Loucy (cell line): ENCODE results near the gene SERAC1.

ENCODE experiments used
- H2AFZ ChIP-seq: fragments of 200-600 bp; sonication (generic); 2 replicates; pipeline ENCODE4 v1.6.0; 2016; ENCODE audit warnings: antibody characterized with exemption, mild to moderate bottlenecking, low read length, moderate library complexity
- H3F3A ChIP-seq: fragments of 200-600 bp; 2 replicates; pipeline ENCODE4 v1.6.0; 2016; ENCODE audit warnings: antibody characterized with exemption, low read depth, mild to moderate bottlenecking
- H3K27me3 ChIP-seq: fragments of 200-600 bp; sonication (generic); 2 replicates; pipeline ENCODE4 v1.6.1; 2014; ENCODE audit warnings: low read length, mild to moderate bottlenecking; ENCODE audit not compliant: insufficient read depth, poor library complexity, severe bottlenecking
- H3K36me3 ChIP-seq: fragments of 200-600 bp; sonication (generic); 2 replicates; pipeline ENCODE4 v1.6.1; 2016; ENCODE audit warnings: low read length; ENCODE audit not compliant: insufficient read depth
- H3K4me1 ChIP-seq: fragments of 200-600 bp; sonication (generic); 2 replicates; pipeline ENCODE4 v1.5.1; 2014; ENCODE audit warnings: low read length, mild to moderate bottlenecking; ENCODE audit not compliant: insufficient read depth, poor library complexity, severe bottlenecking
- H3K4me2 ChIP-seq: fragments of 200-600 bp; sonication (generic); 2 replicates; pipeline ENCODE4 v1.6.0; 2014; ENCODE audit warnings: antibody characterized with exemption, low read length, low read depth, mild to moderate bottlenecking; ENCODE audit not compliant: poor library complexity, severe bottlenecking
- H3K4me3 ChIP-seq: fragments of 200-600 bp; sonication (generic); 2 replicates; pipeline ENCODE4 v1.5.1; 2014; ENCODE audit warnings: low read length, mild to moderate bottlenecking, mixed read lengths; ENCODE audit not compliant: poor library complexity, severe bottlenecking
- H3K79me2 ChIP-seq: fragments of 200-600 bp; sonication (generic); 2 replicates; pipeline ENCODE4 v1.6.1; 2014; ENCODE audit warnings: low read length; ENCODE audit not compliant: insufficient read depth
- H3K9ac ChIP-seq: fragments of 200-600 bp; sonication (generic); 2 replicates; pipeline ENCODE4 v1.6.0; 2014; ENCODE audit warnings: mild to moderate bottlenecking, low read depth, low read length, moderate library complexity; ENCODE audit not compliant: poor library complexity, severe bottlenecking
- H3K9me2 ChIP-seq: fragments of 200-600 bp; sonication (generic); replicated peaks from 2 replicates; pipeline ENCODE4 v1.6.1; 2016; ENCODE audit warnings: low read depth, low read length, mixed read lengths
- H3K9me3 ChIP-seq: fragments of 200-600 bp; sonication (generic); 2 replicates; pipeline ENCODE4 v1.6.1; 2014; ENCODE audit warnings: mild to moderate bottlenecking, antibody characterized with exemption, low read length, low read depth; ENCODE audit not compliant: insufficient read depth
- H4K20me1 ChIP-seq: fragments of 200-600 bp; sonication (generic); 2 replicates; pipeline ENCODE4 v1.6.0; 2014; ENCODE audit warnings: antibody characterized with exemption, low read length, mild to moderate bottlenecking; ENCODE audit not compliant: insufficient read depth, poor library complexity, severe bottlenecking
- EZH2phosphoT487 ChIP-seq: fragments of 200-600 bp; IDR thresholded peaks from 2 replicates; pipeline ENCODE4 v1.6.1; 2018; ENCODE audit warnings: antibody characterized with exemption, mild to moderate bottlenecking, moderate library complexity, borderline replicate concordance
- TF ChIP-seq, protein P1 (sequence below): fragments of 200-600 bp; sonication (generic); conservative IDR thresholded peaks from 2 replicates; pipeline ENCODE4 v1.5.1; 2014; ENCODE audit warnings: mild to moderate bottlenecking, antibody characterized with exemption, low read length

SERAC1 gene

DNA sequence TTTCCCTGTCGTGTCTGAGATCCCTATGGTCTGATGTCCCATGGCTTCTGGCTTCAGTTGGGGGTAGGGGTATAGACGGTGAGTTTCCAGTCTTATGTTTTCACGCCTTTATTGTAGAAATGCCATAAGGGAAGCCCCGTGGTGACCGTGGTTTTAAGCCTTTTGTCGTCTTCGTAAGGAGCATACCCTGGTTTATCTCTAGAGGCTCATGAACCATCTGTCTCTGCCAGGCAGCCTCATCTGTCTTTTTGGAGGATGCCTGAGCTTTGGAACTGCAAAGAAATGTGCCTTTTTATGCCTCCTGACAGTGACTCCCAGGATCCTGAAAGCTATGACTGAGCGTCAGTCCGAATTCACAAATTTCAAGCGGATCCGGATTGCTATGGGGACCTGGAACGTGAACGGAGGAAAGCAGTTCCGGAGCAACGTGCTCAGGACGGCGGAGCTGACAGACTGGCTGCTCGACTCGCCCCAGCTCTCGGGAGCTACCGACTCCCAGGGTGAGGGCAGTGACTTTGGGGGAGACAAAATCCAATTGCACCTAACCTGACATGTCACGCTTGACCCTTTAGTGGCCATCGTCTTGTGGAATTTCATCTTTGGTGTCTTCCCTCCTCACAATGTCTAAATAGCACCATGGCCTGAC lies 101.8 kb downstream of the SERAC1 start:
- Histone ChIP-seq H3K9ac (no peak overlapping the region), H3K79me2 (no peaks in the 10 kb centered on the region), H3K9me2 (no peaks in the 10 kb centered on the region), H3K9me3 (no peaks in the 10 kb centered on the region), H3K27me3 (no peaks in the 10 kb centered on the region), H3K4me2 (no peak overlapping the region), H3K4me3 (no peak overlapping the region), H4K20me1 (no peaks in the 10 kb centered on the region), H3K4me1 (peaks cover 10% of the 10 kb centered on the region), H3F3A (no peaks in the 10 kb centered on the region), H3K36me3 (peaks cover 17% of the 10 kb centered on the region; the same call in 1 of the 2 replicates), H2AFZ (no peak overlapping the region)
- no peak for TF ChIP-seq EZH2phosphoT487
- TF ChIP-seq, protein P1, sequence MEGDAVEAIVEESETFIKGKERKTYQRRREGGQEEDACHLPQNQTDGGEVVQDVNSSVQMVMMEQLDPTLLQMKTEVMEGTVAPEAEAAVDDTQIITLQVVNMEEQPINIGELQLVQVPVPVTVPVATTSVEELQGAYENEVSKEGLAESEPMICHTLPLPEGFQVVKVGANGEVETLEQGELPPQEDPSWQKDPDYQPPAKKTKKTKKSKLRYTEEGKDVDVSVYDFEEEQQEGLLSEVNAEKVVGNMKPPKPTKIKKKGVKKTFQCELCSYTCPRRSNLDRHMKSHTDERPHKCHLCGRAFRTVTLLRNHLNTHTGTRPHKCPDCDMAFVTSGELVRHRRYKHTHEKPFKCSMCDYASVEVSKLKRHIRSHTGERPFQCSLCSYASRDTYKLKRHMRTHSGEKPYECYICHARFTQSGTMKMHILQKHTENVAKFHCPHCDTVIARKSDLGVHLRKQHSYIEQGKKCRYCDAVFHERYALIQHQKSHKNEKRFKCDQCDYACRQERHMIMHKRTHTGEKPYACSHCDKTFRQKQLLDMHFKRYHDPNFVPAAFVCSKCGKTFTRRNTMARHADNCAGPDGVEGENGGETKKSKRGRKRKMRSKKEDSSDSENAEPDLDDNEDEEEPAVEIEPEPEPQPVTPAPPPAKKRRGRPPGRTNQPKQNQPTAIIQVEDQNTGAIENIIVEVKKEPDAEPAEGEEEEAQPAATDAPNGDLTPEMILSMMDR: no peak

DNA sequence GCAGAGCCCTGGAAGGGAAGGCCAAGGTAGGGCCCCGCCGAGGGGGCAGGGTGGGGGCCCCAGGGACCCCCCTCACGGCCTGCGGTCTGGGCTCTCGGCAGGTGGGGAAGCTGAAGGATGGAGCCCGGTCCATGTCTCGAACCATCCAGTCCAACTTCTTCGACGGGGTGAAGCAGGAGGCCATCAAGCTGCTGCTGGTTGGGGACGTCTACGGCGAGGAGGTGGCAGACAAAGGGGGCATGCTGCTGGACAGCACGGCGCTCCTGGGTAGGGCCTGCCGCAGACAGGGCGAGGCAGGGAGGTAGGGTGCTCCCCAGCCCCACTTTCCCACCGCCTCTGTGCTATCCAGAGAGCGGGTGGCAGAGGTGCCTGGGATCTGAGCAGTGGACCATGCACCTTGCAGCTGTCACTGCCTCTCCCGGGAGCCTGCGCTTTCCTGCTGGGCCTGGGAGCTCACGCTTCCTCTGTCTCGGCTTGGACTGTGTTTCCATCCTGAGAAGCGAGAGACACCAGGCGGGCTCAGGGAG lies 103.3 kb downstream of the SERAC1 start:
- Histone ChIP-seq H3K9ac (no peak overlapping the region), H3K9me2 (no peaks in the 10 kb centered on the region), H3K4me3 (no peak overlapping the region), H4K20me1 (no peaks in the 10 kb centered on the region), H3K36me3 (peaks cover 17% of the 10 kb centered on the region; the same call in 1 of the 2 replicates), H3K79me2 (no peaks in the 10 kb centered on the region), H3K4me1 (peaks cover 22% of the 10 kb centered on the region), H3F3A (no peaks in the 10 kb centered on the region), H3K4me2 (no peak overlapping the region), H2AFZ (no peak overlapping the region), H3K9me3 (no peaks in the 10 kb centered on the region), H3K27me3 (no peaks in the 10 kb centered on the region)
- TF ChIP-seq, protein P1: no peak
- TF ChIP-seq EZH2phosphoT487: no peak

- Histone ChIP-seq H3K4me3 (no peak overlapping the region), H3K9me3 (no peaks in the 10 kb centered on the region), H3K4me2 (no peak overlapping the region), H3K9me2 (no peaks in the 10 kb centered on the region), H3K9ac (no peak overlapping the region), H3K27me3 (no peaks in the 10 kb centered on the region), H4K20me1 (no peaks in the 10 kb centered on the region), H3K79me2 (no peaks in the 10 kb centered on the region), H3K4me1 (peaks cover 18% of the 10 kb centered on the region), H3F3A (no peaks in the 10 kb centered on the region), H3K36me3 (peaks cover 17% of the 10 kb centered on the region; the same call in 1 of the 2 replicates), H2AFZ (no peak overlapping the region)
- TF ChIP-seq EZH2phosphoT487: no peak
- TF ChIP-seq, protein P1: no peak
These were observed 104.3 kb downstream of the SERAC1 start for GRCh38 chr6:158063736-158064135.
